ENCODE data around the gene OR4A47.
"Not testable (repeated sequence)": the region's sequence is repeated elsewhere in the genome, so short reads cannot be mapped to it uniquely, and the experiment has no call there.

The OR4A47 gene, protein sequence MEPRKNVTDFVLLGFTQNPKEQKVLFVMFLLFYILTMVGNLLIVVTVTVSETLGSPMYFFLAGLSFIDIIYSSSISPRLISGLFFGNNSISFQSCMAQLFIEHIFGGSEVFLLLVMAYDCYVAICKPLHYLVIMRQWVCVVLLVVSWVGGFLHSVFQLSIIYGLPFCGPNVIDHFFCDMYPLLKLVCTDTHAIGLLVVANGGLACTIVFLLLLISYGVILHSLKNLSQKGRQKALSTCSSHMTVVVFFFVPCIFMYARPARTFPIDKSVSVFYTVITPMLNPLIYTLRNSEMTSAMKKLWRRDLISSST

DNA sequence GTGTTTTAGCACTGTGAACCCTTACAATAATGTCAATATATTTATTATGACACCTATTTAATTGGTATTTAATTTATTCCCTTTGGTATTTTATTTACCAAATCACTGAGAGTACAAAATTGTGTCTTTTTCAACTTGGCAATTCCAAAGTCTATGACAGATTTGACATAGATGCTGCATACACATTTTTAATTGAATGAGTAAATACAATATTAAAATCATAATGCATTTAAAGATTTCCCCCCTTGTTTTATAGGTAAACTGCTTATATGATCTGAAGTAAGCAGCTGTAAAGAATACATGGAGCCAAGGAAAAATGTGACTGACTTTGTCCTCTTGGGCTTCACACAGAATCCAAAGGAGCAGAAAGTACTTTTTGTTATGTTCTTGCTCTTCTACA, at the start of gene OR4A47:
OR4A47 (plus strand) TSS at position 301 of the 400 bp plus-strand sequence; CDS start at position 301, 0 bp downstream.
- not testable (repeated sequence) for DNase-seq

DNA sequence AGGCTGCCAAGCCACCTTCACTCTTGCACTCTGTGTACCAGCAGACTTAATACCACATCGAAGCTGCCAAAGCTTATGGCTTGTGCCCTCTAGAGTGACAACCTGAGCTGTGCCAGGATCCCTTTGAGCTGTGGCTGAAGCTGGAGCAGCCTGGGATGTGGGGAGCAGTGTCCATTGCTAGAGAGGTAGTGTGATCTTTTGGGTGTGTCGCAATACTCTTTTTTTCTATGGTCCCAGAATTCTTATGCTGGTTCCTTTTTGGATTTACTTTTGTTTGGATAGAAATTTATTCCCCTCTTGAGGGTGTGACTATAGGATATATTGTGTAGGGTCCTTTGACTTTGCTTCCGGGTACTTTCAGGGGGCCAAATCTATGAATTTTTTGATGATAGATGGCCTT, 32.7 kb upstream of the OR4A47 start:
- DNase-seq, result not testable (repeated sequence)

DNA sequence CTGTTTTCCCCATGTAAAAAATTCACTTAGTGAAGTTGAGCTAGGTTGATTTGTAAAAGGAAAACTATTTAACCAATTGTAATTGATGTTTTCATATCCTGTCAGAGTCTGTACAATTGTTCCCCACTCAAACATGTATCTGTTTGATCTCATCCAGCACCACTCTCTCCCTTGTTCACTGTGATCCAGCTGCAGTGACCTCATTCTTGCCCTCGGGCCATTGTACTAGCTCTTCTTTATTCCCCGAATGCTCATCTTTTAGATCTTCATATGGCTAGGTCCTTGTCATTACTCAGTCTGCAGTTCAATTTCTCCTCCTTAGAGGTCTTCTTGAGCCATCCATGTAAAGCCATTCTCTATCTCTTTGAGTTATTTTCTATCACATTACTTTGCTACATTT, 14.6 kb upstream of the OR4A47 start:
- not testable (repeated sequence) for DNase-seq

DNA sequence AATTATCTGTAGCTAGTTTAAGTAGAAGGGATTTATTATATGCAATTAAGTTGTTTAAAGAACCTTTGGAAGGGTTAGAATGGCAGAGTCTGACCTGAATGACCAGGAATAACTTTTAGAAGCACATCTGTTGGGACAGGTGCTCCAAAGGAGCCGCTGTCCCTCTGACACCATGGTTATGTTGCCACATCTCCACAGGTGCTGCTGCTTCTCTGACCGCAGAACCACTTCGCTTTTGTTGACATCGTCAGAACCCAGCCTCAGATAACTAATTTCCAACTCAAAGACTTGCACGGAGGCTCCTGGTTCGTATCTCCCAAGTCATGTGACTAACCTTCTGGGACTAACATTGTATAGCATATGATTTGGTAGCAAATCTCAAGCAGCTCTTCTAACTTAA, 13.9 kb upstream of the OR4A47 start:
- not testable (repeated sequence) for DNase-seq

DNA sequence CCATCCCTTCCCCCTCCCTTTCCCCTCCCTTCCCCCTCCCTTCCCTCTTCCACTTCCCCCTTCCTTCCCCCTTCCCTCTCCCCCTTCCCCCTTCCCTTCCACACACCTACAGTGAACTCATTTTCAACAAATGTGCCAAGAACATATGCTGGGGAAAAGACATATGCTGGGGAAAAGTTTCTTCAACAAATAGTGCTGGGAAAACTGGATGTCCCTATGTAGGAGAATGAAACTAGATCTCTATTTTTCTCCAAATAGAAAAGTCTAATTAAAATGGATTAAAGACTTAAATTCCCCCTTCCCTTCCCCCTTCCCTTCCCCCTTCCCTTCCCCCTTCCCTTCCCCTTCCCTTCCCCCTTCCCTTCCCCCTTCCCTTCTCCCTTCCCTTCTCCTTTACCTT, 17.6 kb downstream of the OR4A47 start:
- DNase-seq, result not testable (repeated sequence)

DNA sequence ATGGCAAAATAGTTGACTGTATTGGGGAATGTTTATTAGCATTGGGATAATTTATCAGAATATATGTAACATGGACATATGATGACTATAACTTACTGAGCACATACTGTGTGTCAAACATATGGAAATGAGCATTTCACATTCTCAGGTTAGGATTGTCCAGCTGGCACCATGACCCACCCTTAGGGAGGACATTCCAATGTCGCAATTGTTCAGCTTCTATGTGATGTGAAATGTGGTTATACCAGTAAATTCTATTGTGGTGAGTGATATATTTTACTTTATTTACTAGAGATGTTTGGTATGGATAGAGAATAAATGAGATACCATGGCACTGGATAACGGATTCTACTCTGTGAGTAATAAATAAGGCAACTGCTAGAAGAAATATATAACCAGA, 50.4 kb downstream of the OR4A47 start:
- DNase-seq, result no peak

Measured in stimulated activated CD4-positive, alpha-beta T cell treated with anti-CD3 and anti-CD28 coated beads, Interleukin-4, amount 100 ng/mL, for 4 hours (primary cell).